Measurements from ENCODE around the gene PDIA4.
"Not testable (repeated sequence)": the region's sequence is repeated elsewhere in the genome, so short reads cannot be mapped to it uniquely, and the experiment has no call there.

Gene PDIA4

GRCh38 chr7:149031353-149031910, 3.1 kb upstream of the PDIA4 start:
- TF ChIP-seq CTCF (IDR thresholded peaks at IDR 0.05), result no peak
- no peak overlapping the region for H3K27ac ChIP-seq
- no peak for DNase-seq (ENCODE audit: low spot score)
- H3K4me3 ChIP-seq, result no peak overlapping the region

GRCh38 chr7:149030439-149030838, 2.1 kb upstream of the PDIA4 start:
- not testable (repeated sequence) for H3K27ac ChIP-seq; H3K4me3 ChIP-seq; DNase-seq (ENCODE audit: low spot score)

- peak overlapping the region; percentile 99 for H3K4me3 ChIP-seq
- peak overlapping the region; percentile 78 to 97 for H3K27ac ChIP-seq
- no peak for TF ChIP-seq CTCF (IDR thresholded peaks at IDR 0.05)
- no peak for DNase-seq (ENCODE audit: low spot score)
Observed at GRCh38 chr7:149027611-149028345, 527 bp downstream of the PDIA4 start.

- peak overlapping the region; percentile 99 for H3K4me3 ChIP-seq
- no peak overlapping the region for H3K27ac ChIP-seq
- TF ChIP-seq CTCF (IDR thresholded peaks at IDR 0.05), result no peak
- no peak for DNase-seq (ENCODE audit: low spot score)
Observed at GRCh38 chr7:149027055-149027454, 1.2 kb downstream of the PDIA4 start.

GRCh38 chr7:149023662-149024061, 4.6 kb downstream of the PDIA4 start:
- no peak for TF ChIP-seq CTCF (IDR thresholded peaks at IDR 0.05)
- no peak overlapping the region for H3K4me3 ChIP-seq
- H3K27ac ChIP-seq, result no peak overlapping the region
- DNase-seq (ENCODE audit: low spot score), result no peak

GRCh38 chr7:149022756-149023360, 5.4 kb downstream of the PDIA4 start:
- Histone ChIP-seq H3K27ac (no peak overlapping the region), H3K4me3 (no peak overlapping the region)
- no peak for DNase-seq (ENCODE audit: low spot score)
- no peak for TF ChIP-seq CTCF (IDR thresholded peaks at IDR 0.05)

GRCh38 chr7:149021725-149022062, 6.6 kb downstream of the PDIA4 start:
- no peak for DNase-seq (ENCODE audit: low spot score)
- no peak overlapping the region for H3K4me3 ChIP-seq
- no peak overlapping the region for H3K27ac ChIP-seq
- TF ChIP-seq CTCF (IDR thresholded peaks at IDR 0.05), result no peak
